Esophagus squamous epithelium (tissue), 5 donors: Measurements from ENCODE around the gene CEP162. TPM values are rescaled to one million over a fixed set of nuclear protein-coding genes. Genes with fewer than 3 reads are reported as not detected.
"Not testable (repeated sequence)": the region's sequence is repeated elsewhere in the genome, so short reads cannot be mapped to it uniquely, and the experiment has no call there.

Experiments
- DNase-seq: peaks from one replicate; lab custom pipeline; 2025; lab: John Stamatoyannopoulos, UW
- H3K27ac ChIP-seq, 4 donors: fragments of 200-600 bp; sonication (generic); one replicate each; pipeline ENCODE4 v1.5.1; 2016 to 2019; ENCODE audit warnings: mild to moderate bottlenecking in 1 of 4
- H3K27me3 ChIP-seq, 4 donors: fragments of 200-600 bp; sonication (generic); 1 replicate in 3 of 4; 2 replicates in 1 of 4; pipeline versions ENCODE4 v1.5.1 to v1.6.0; 2017 to 2021; ENCODE audit warnings: antibody characterized with exemption in 1 of 4
- H3K36me3 ChIP-seq, 3 donors: fragments of 200-600 bp; sonication (generic); one replicate each; pipeline ENCODE4 v1.5.1; 2016 to 2019
- H3K4me1 ChIP-seq, 3 donors: fragments of 200-600 bp; sonication (generic); one replicate each; pipeline ENCODE4 v1.5.1; 2017 to 2019
- H3K4me3 ChIP-seq, 4 donors: fragments of 200-600 bp; sonication (generic); 1 replicate in 3 of 4; 2 replicates in 1 of 4; pipeline ENCODE4 v1.5.1; 2016 to 2019; ENCODE audit warnings: mild to moderate bottlenecking in 2 of 4, moderate library complexity in 1 of 4
- H3K9me3 ChIP-seq, 3 donors: fragments of 200-600 bp; sonication (generic); one replicate each; pipeline ENCODE4 v1.5.1; 2016 to 2019
- POLR2A ChIP-seq, 4 donors: fragments of 450-650 bp; IDR thresholded peaks; one replicate each; pipeline ENCODE4 v1.6.1; 2017; ENCODE audit warnings: antibody characterized with exemption in 4 of 4, mild to moderate bottlenecking in 4 of 4, moderate library complexity in 3 of 4
- WGBS, 2 donors: methylation state at CpG; one replicate each; pipeline ENCODE4 v1.1.5; 2018; 5-methylcytosine and 5-hydroxymethylcytosine counted together
- intact Hi-C: fragments of 100-400 bp; cut with DNase I; formaldehyde crosslinking; loops from one replicate; pipeline ENCODE4 v1.15.0; 2022
- total RNA-seq, 4 donors: library from RNA; depleted of rRNA; stranded (reverse); fragments of >200 nt; gene quantifications; one replicate each; pipeline ENCODE4 v1.1.0, GENCODE V29; 2016
- TF ChIP-seq, protein P1 (sequence below), 6 experiments: fragments of 450-650 bp in 4 of 6; fragments of 200-600 bp in 2 of 6; sonication (generic) in 2 of 6; IDR thresholded peaks; one replicate each; pipeline ENCODE4 v1.5.1; 2016 to 2019; ENCODE audit warnings: antibody characterized with exemption in 6 of 6, mild to moderate bottlenecking in 4 of 6, moderate library complexity in 4 of 6
- donor health status: DM: yes; HTN: yes; CAD: no.

Gene CEP162
- total RNA-seq, 4 donors from 2014 or later = 2.9 to 6.4 (median 4.5) TPM

DNA sequence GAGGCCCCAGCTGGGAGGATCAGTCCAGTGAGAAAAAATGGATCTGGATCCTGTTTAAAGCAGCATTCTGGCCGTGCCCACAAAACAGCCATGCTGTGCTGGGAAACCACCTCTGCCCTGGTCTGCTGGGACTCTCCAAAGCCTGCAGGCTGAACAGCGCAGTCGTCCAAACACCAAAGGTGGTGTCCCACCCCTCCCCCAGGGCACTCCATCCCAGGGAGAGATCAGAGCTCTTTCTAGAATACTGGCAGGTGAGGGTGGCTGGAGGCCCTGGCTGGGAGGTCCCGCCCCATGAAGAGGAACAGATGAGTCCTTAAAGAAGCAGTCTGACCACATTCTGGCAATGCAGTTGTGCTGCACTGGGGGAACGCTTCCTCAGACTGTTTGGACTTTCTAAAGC, 109.3 kb downstream of the CEP162 start:
- H3K27me3 ChIP-seq = no peaks in the 10 kb centered on the region
- intact Hi-C loops = no loop called here
- no peak overlapping the region for H3K4me3 ChIP-seq
- no peak overlapping the region for H3K27ac ChIP-seq
- H3K4me1 ChIP-seq = no peaks in the 10 kb centered on the region
- no peaks in the 10 kb centered on the region for H3K9me3 ChIP-seq
- 40% methylated on average over 4 of the region's 5 CpGs; no CpG with 5 or more reads in 1 of the 2 donors for WGBS, 2 donors
- no peaks in the 10 kb centered on the region for H3K36me3 ChIP-seq
- TF ChIP-seq, protein P1, sequence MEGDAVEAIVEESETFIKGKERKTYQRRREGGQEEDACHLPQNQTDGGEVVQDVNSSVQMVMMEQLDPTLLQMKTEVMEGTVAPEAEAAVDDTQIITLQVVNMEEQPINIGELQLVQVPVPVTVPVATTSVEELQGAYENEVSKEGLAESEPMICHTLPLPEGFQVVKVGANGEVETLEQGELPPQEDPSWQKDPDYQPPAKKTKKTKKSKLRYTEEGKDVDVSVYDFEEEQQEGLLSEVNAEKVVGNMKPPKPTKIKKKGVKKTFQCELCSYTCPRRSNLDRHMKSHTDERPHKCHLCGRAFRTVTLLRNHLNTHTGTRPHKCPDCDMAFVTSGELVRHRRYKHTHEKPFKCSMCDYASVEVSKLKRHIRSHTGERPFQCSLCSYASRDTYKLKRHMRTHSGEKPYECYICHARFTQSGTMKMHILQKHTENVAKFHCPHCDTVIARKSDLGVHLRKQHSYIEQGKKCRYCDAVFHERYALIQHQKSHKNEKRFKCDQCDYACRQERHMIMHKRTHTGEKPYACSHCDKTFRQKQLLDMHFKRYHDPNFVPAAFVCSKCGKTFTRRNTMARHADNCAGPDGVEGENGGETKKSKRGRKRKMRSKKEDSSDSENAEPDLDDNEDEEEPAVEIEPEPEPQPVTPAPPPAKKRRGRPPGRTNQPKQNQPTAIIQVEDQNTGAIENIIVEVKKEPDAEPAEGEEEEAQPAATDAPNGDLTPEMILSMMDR (IDR thresholded peaks at IDR 0.05) = no peak
- TF ChIP-seq POLR2A (IDR thresholded peaks at IDR 0.05) = no peak
- no peak for DNase-seq

DNA sequence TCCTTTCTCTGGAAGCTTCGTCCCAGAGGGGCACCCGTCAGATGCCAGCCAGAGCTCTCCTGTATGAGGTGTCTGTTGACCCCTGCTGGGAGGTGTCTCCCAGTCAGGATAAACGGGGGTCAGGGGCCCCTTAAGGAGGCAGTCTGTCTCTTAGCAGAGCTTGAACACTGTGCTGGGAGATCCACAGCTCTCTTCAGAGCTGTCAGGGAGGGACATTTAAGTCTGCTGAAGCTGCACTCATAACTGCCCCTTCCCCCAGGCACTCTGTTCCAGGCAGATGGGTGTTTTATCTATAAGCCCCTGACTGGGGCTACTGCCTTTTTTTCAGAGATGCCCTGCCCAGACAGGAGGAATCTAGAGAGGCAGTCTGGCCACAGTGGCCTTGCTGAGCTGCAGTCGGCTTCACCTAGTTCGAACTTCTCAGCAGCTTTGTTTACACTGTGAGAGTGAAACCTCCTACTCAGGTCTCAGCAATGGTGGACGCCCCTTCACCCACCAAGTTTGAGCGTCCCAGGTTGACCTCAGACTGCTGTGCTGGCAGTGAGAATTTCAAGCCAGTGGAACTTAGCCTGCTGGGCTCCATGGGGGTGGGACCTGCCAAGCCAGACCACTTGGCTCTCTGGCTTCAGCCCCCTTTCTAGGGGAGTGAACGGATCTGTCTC, 112.4 kb downstream of the CEP162 start:
- H3K27me3 ChIP-seq, H3K4me1 ChIP-seq, H3K27ac ChIP-seq, H3K9me3 ChIP-seq, intact Hi-C loops, H3K36me3 ChIP-seq, DNase-seq, H3K4me3 ChIP-seq: not testable (repeated sequence)
- WGBS, 2 donors = 73 to 77% methylated on average over 3 to 5 of the region's 8 CpGs

DNA sequence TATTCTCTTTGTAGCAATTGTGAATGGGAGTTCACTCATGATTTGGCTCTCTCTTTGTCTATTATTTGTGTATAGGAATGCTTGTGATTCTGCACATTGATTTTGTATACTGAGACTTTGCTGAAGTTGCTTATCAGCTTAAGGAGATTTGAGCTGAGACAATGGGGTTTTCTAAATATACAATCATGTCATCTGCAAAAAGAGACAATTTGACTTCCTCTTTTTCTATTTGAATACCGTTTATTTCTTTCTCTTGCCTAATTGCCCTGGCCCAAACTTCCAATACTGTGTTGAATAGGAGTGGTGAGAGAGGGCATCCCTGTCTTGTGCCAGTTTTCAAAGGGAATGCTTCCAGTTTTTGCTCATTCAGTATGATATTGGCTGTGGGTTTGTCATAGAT, 116.1 kb downstream of the CEP162 start:
- H3K36me3 ChIP-seq, H3K4me1 ChIP-seq, DNase-seq, intact Hi-C loops, H3K4me3 ChIP-seq, H3K27me3 ChIP-seq, H3K9me3 ChIP-seq, H3K27ac ChIP-seq: not testable (repeated sequence)
- WGBS, 2 donors = 53 to 74% methylated on average over 1 of the region's 1 CpG

DNA sequence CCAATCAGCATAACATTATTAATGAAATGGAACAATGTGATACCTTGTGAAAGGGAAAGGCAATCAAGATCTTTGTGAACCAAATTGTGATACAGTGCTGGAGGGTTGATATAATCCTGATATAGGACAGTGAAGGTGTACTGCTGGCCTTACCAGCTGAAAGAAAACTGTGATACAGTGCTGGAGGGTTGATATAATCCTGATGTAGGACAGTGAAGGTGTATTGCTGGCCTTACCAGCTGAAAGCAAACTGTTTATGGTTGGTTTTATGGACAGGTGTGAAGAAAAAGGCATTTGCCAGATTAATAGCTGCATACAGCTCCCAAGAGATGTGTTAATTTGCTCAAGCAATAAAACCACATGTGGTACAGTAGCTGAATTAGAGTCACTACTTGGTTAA, 119.9 kb downstream of the CEP162 start:
- intact Hi-C loops = no loop called here
- H3K36me3 ChIP-seq = no peaks in the 10 kb centered on the region
- H3K9me3 ChIP-seq = no peaks in the 10 kb centered on the region
- DNase-seq = no peak
- TF ChIP-seq, protein P1 (IDR thresholded peaks at IDR 0.05) = no peak
- TF ChIP-seq POLR2A (IDR thresholded peaks at IDR 0.05) = no peak
- no peaks in the 10 kb centered on the region for H3K27me3 ChIP-seq
- no peak overlapping the region for H3K27ac ChIP-seq
- no peaks in the 10 kb centered on the region for H3K4me1 ChIP-seq
- H3K4me3 ChIP-seq = no peak overlapping the region

DNA sequence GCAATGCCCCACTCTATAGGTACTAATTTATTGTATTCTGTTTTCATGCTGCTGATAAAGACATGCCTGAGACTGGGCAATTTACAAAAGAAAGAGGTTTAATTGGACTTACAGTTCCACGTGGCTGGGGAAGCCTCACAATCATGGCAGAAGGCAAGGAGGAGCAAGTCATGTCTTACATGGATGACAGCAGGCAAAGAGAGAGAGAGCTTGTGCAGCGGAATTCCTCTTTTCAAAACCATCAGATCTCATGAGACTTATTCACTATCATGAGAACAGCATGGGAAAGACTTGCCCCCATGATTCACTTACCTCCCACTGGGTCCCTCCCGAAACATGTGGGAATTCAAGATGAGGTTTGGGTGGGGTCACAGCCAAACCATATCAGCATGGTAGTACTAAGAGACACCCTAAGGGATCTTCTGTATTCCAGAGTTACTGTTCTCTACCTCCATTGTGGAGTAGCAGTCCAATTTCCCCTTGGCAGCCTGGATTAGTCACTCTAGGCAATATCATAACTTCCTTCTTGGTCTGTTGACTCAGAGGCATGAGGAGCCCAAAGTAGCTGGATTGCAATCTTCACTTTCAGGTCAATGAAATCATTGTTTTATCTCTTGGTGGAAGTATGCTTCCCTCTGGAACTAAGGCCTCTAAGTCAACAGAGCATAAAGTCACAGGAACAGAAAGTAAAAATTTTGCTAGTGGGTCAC, 122.1 kb downstream of the CEP162 start:
- DNase-seq, H3K36me3 ChIP-seq, H3K4me1 ChIP-seq, H3K27me3 ChIP-seq, H3K27ac ChIP-seq, H3K4me3 ChIP-seq, intact Hi-C loops, H3K9me3 ChIP-seq: not testable (repeated sequence)
- 71 to 82% methylated on average over 3 of the region's 3 CpGs for WGBS, 2 donors

DNA sequence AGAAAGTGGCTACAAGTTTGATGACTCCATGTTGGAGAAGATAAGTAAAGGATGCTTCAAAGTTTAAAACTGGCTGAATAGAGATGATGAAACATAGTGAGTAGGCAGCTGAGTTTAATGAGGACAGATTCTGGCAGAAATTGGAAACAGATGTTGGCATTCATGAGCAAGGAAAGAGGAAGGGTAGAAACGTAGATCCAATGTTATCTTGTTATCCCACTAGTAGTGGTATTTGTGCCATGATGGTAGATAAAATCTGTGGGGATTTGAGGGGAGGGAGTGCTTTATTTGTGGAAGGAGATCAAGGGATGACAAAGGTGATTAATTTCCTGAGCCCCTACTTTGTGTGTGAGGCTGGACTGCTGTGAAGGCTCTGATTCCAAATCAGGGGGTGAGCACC, 124.4 kb downstream of the CEP162 start:
- no peak for DNase-seq
- H3K27ac ChIP-seq = no peak overlapping the region
- H3K4me3 ChIP-seq = no peak overlapping the region
- TF ChIP-seq, protein P1 (IDR thresholded peaks at IDR 0.05) = no peak
- WGBS, 2 donors = 13 to 27% methylated on average over 1 of the region's 1 CpG
- no peaks in the 10 kb centered on the region for H3K27me3 ChIP-seq
- H3K36me3 ChIP-seq = no peaks in the 10 kb centered on the region
- intact Hi-C loops = no loop called here
- H3K4me1 ChIP-seq = no peaks in the 10 kb centered on the region
- no peaks in the 10 kb centered on the region for H3K9me3 ChIP-seq
